ENCODE data around the gene EDNRB.

DNA sequence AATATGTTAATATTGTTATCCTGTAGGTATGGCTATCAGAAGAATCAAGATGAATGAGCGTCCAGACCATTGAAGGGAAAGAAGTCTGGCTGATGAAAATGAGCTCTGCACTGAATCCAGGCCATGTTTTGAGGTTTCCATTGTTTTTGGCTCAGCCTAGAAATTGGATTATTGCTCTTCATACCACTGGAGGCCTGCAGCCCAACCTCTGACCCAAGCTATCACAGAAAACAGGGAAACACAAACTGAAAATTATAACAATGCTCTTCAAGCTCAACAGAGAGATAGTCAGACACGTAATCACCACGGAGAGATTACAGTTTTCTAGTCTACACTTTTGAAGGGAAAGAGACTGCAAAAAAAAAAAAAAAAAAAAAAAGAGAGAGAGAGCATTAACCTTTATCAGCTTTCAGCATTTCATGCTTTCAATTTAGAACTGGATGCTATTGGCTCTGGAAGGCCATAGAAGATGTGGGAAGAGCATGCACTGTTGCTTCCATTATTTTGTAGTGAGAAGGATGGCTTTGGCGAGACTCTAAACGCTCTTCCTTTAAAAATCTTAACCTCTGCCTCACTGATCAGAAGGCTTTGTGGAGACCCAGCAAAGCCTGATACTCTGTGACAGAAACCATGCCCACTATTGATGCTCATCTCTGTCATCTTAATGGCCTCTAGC is 10.8 kb downstream of the EDNRB start:
- TF ChIP-seq, protein P1, sequence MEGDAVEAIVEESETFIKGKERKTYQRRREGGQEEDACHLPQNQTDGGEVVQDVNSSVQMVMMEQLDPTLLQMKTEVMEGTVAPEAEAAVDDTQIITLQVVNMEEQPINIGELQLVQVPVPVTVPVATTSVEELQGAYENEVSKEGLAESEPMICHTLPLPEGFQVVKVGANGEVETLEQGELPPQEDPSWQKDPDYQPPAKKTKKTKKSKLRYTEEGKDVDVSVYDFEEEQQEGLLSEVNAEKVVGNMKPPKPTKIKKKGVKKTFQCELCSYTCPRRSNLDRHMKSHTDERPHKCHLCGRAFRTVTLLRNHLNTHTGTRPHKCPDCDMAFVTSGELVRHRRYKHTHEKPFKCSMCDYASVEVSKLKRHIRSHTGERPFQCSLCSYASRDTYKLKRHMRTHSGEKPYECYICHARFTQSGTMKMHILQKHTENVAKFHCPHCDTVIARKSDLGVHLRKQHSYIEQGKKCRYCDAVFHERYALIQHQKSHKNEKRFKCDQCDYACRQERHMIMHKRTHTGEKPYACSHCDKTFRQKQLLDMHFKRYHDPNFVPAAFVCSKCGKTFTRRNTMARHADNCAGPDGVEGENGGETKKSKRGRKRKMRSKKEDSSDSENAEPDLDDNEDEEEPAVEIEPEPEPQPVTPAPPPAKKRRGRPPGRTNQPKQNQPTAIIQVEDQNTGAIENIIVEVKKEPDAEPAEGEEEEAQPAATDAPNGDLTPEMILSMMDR (IDR thresholded peaks at IDR 0.05; ENCODE audit: low read depth, low read length, missing input control), result no peak
- TF ChIP-seq ZBTB33 (IDR thresholded peaks at IDR 0.05), result no peak
- no peak for TF ChIP-seq JUND (IDR thresholded peaks at IDR 0.05)

All from liver (tissue), 3 donors.